Erythroblast (primary cell): ENCODE measurements around the gene TCF12.

Experiments used
- GATA1 ChIP-seq: IDR thresholded peaks from 2 replicates; pipeline ENCODE4 v1.6.1; 2011; ENCODE audit warnings: low read depth, mild to moderate bottlenecking, control low read depth, low read length, moderate library complexity
- POLR2A ChIP-seq: IDR thresholded peaks from 2 replicates; pipeline ENCODE4 v1.6.1; 2011; ENCODE audit warnings: mild to moderate bottlenecking, low read length

DNA sequence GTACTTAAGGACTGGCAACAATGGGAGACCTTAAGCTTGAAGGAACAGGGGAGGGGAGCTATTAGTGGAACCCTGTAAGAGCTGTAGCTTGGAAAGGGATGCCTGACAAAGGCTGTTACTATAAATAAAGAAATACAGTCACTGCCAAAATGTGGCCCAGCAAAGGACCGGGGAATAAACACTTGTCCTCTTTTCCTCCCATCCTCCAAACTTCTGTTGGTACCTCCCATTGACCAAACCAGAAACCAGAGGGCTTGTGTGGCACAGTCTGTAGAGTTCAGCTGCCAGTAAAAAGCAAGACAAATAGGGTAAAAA, 25.1 kb upstream of the TCF12 start:
- TF ChIP-seq POLR2A (no peak), GATA1 (no peak)
